HUES6 (cell line): ENCODE data around the gene HDAC5.

Experiments
- H3K27ac ChIP-seq: 2 replicates; pipeline ENCODE4 v1.7.0; 2013; ENCODE audit warnings: low read depth, mild to moderate bottlenecking, low read length, inconsistent platforms
- H3K27me3 ChIP-seq: 2 replicates; pipeline ENCODE4 v1.6.1; 2013; ENCODE audit warnings: low read length; ENCODE audit not compliant: control insufficient read depth, insufficient read depth
- H3K36me3 ChIP-seq: 2 replicates; pipeline ENCODE4 v1.6.1; 2013; ENCODE audit warnings: low read length; ENCODE audit not compliant: control insufficient read depth, insufficient read depth
- H3K4me1 ChIP-seq: 2 replicates; pipeline ENCODE4 v1.6.1; 2013; ENCODE audit warnings: low read length; ENCODE audit not compliant: control insufficient read depth, insufficient read depth
- H3K4me3 ChIP-seq: 2 replicates; pipeline ENCODE4 v1.5.1; 2013; ENCODE audit warnings: low read depth, low read length
- H3K9ac ChIP-seq: one replicate; pipeline ENCODE4 v1.6.1; 2013; ENCODE audit warnings: mild to moderate bottlenecking, low read length
- H3K9me3 ChIP-seq: 2 replicates; pipeline ENCODE4 v1.6.1; 2013; ENCODE audit warnings: low read depth, low read length; ENCODE audit not compliant: control insufficient read depth, insufficient read depth

HDAC5 gene

GRCh38 chr17:44071198-44071520 is 52.3 kb downstream of the HDAC5 start:
- Histone ChIP-seq H3K4me1 (peaks cover 18% of the 10 kb centered on the region), H3K27me3 (no peaks in the 10 kb centered on the region), H3K9ac (peak overlapping the region; percentile 86), H3K27ac (peak overlapping the region; percentile 65; the same call in 1 of the 2 replicates), H3K36me3 (peaks cover 24% of the 10 kb centered on the region), H3K9me3 (no peaks in the 10 kb centered on the region), H3K4me3 (peak overlapping the region; percentile 75)

GRCh38 chr17:44070455-44071197 is 52.8 kb downstream of the HDAC5 start, which contains the start of gene G6PC3:
Gene G6PC3, plus strand, starts transcription at chr17:44070735. Its CDS starts 231 bp downstream, at chr17:44070966.
- Histone ChIP-seq H3K36me3 (peaks cover 19% of the 10 kb centered on the region), H3K9me3 (no peaks in the 10 kb centered on the region), H3K27me3 (no peaks in the 10 kb centered on the region), H3K27ac (peak within 1 kb of the TSS; percentile 79; the same call in 1 of the 2 replicates), H3K9ac (peak within 1 kb of the TSS; percentile 86), H3K4me1 (peaks cover 18% of the 10 kb centered on the region), H3K4me3 (peak within 1 kb of the TSS; percentile 80)

- H3K4me1 ChIP-seq: peaks cover 18% of the 10 kb centered on the region
- H3K36me3 ChIP-seq: peaks cover 13% of the 10 kb centered on the region
- H3K27me3 ChIP-seq: no peaks in the 10 kb centered on the region
- H3K9me3 ChIP-seq: no peaks in the 10 kb centered on the region
- peak overlapping the region; percentile 80 for H3K4me3 ChIP-seq
- peak overlapping the region; percentile 76 for H3K9ac ChIP-seq
- H3K27ac ChIP-seq: peak overlapping the region; percentile 79; the same call in 1 of the 2 replicates
These were observed 53.4 kb downstream of the HDAC5 start for GRCh38 chr17:44069974-44070454.

DNA sequence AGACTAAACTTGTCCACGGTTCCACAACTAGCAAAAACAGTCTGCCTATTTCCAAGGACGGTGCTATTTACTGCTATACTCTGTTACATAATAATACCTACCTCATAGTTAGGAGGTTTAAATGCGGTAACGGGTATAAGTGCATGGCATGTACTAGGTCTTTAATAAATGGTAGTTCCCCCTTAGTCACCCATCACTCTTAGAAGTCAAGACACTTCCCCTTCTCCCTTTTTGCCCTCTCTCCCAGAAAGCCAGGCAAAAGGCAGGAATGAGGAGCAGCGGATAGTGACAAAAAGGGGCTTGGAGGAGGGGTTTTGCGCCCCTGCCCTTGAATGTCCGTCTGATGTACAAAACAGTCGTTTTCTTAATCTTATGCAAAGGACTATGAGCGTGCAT is 55.9 kb downstream of the HDAC5 start:
- no peak overlapping the region for H3K27ac ChIP-seq

DNA sequence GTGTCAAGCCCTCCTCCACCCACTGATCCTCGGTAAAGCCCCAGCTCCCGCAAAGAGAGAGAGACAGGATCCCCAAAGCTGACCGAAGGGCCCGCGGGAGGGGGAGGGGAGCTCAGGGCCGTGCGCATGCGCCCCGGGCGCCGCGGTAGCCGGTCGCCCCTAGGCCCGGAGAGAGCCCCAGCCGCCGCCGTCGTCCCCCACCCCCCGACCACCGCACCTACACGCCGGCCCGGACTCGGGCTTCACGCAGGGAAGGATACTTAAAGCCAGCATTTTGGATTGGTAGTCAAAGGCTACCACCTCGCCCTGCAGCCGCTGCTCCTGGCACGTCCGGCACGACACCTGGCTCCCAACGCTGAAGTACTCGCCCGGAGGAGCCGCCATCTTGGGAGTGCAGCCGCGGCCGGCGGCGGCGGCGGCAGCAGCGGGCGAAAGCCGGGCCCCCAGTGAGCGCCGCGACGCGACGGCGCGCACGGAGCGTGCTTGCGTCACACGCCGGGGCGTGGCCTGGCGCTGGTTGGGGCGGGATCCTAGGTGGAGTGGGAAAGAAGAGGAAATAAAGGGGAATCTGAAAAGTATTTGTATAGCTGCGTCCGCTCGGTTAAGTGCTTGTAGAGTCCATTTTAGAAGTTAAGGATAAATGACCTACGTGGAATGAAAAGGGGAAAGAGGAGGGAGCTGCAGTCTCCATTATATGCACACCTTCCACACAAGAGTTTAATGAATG is 57.1 kb downstream of the HDAC5 start, which contains the start of gene LSM12:
Gene LSM12, minus strand, starts transcription at position 468 of the 727 bp plus-strand sequence. Its CDS starts 84 bp downstream, at position 384.
- Histone ChIP-seq H3K36me3 (peaks cover 28% of the 10 kb centered on the region), H3K27ac (peak within 1 kb of the TSS; percentile 99), H3K9me3 (no peaks in the 10 kb centered on the region)

More for the DNA sequence above, 55.9 kb downstream of the HDAC5 start:
- Histone ChIP-seq H3K9me3 (no peaks in the 10 kb centered on the region), H3K4me1 (peaks cover 23% of the 10 kb centered on the region), H3K27me3 (no peaks in the 10 kb centered on the region), H3K4me3 (no peak overlapping the region), H3K9ac (no peak overlapping the region), H3K36me3 (peaks cover 17% of the 10 kb centered on the region)

DNA sequence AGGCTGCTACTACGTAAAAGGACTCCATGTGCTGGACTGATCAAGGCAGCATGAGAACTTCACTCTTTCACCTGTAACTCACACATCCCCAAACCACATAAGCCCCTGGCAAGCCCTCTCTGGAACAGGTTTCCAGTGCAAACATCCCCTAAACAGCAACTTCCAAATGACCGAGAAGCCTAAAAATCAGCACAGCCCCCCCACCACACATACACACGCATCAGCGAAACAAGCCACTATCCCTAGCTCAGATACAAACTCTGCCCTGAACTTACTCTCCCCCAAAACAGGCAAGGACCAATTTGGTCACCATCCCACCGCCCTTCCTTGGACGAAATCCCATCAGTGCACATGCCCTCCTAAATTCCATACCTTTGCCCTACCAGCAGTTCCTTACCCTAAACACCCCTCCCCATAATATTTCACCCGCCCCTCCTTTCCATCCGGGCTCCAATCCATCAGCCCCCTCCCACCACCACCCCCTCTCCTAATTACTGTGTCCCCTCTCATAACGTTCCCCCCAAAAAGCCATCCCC is 57.7 kb downstream of the HDAC5 start:
- Histone ChIP-seq H3K4me1 (peaks cover 14% of the 10 kb centered on the region), H3K27ac (peak overlapping the region; percentile 99), H3K9ac (peak overlapping the region; percentile 98), H3K4me3 (peak overlapping the region; percentile 90), H3K36me3 (peaks cover 32% of the 10 kb centered on the region), H3K27me3 (no peaks in the 10 kb centered on the region), H3K9me3 (no peaks in the 10 kb centered on the region)

More for the DNA sequence above, 57.1 kb downstream of the HDAC5 start, which contains the start of gene LSM12:
- Histone ChIP-seq H3K27me3 (no peaks in the 10 kb centered on the region), H3K4me1 (peaks cover 15% of the 10 kb centered on the region), H3K9ac (peak within 1 kb of the TSS; percentile 98), H3K4me3 (peak within 1 kb of the TSS; percentile 90)

GRCh38 chr17:44063704-44064639 is 59.5 kb downstream of the HDAC5 start:
- H3K4me3 ChIP-seq: peak overlapping the region; percentile 18; the same call in 1 of the 2 replicates
- no peak overlapping the region for H3K27ac ChIP-seq
- no peak overlapping the region for H3K9ac ChIP-seq
- peaks cover 46% of the 10 kb centered on the region for H3K36me3 ChIP-seq
- peaks cover 14% of the 10 kb centered on the region for H3K4me1 ChIP-seq
- H3K9me3 ChIP-seq: no peaks in the 10 kb centered on the region
- no peaks in the 10 kb centered on the region for H3K27me3 ChIP-seq

DNA sequence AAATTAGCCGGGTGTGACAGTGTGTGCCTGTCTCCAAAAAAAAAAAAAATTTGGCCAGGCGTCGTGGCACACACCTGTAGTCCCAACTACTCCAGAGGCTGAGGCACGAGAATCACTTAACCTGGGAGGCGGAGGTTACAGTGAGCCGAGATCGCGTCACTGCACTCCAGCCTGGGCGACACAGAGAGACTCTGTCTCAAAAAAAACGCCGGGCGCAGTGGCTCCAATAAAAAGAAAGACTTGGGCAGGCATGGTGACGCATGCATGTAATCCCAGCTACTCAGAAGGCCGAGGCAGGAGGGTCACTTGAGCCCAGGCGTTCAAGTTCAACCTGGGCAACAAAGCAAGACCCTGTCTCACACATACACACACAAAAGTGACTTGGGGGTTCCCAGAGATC is 60.6 kb downstream of the HDAC5 start:
- Histone ChIP-seq H3K4me3 (no peak overlapping the region), H3K27ac (no peak overlapping the region), H3K27me3 (no peaks in the 10 kb centered on the region), H3K9me3 (no peaks in the 10 kb centered on the region), H3K9ac (no peak overlapping the region), H3K4me1 (peaks cover 14% of the 10 kb centered on the region), H3K36me3 (peaks cover 55% of the 10 kb centered on the region)

DNA sequence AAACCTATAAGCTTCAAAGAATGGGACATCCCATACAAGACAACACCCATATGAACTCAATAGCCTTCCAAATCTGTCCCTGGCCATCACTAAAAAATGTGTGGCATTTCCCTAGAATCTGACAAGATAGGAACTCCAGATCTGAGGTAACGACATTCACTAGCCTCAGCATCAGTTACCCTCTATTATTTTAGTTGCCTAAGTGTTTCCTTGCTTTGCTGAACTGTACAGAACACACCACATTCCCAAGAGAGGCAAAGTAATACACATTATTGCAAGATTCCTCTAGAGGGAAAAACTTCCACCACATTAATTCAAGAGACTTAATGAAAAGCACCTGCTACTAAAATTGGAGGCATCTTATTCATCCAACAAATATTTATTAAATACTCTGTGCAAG is 62.0 kb downstream of the HDAC5 start:
- Histone ChIP-seq H3K4me1 (peaks cover 5% of the 10 kb centered on the region; the same call in 1 of the 2 replicates), H3K27ac (no peak overlapping the region), H3K27me3 (no peaks in the 10 kb centered on the region), H3K9ac (no peak overlapping the region), H3K4me3 (no peak overlapping the region), H3K36me3 (peaks cover 60% of the 10 kb centered on the region), H3K9me3 (no peaks in the 10 kb centered on the region)
